Heart left ventricle (tissue), 13 donors: ENCODE data around the gene ENTPD1.

Experiments used
- CTCF ChIP-seq, 12 donors: fragments of 200-600 bp; sonication (generic) in 4 of 12; IDR thresholded peaks; one replicate each; pipeline versions ENCODE4 v1.5.0 to v1.8.0; 2018 to 2022; ENCODE audit warnings: antibody characterized with exemption in 12 of 12, mild to moderate bottlenecking in 5 of 12
- POLR2A ChIP-seq, 2 donors: fragments of 450-650 bp; IDR thresholded peaks; one replicate each; pipeline ENCODE4 v1.6.1; 2017; ENCODE audit warnings: antibody characterized with exemption in 2 of 2, mild to moderate bottlenecking in 2 of 2, moderate library complexity in 2 of 2
- donor health status: ischemic (EF 13 %, LVEDD 7.1; RV severe dilation, severe dysfunction).
- donor health status: DM: no; HTN: yes; CAD: no.
- donor health status: DM: no; HTN: no; CAD: no.
- donor health status: ischemic (EF 25% LVEDD 6.9; RV normal size, moderate dysfunction).
- donor health status: ischemic (EF 25% LVEDD 5.7; RV mildly dilated, moderate dysfunction).
- donor health status: ischemic (EF 35%, LVEDD 5.7; RV mildly dilated, moderate dysfunction).
- donor health status: nonischemic (EF 11% LVEDD 7.7; RV severe dilation, severe dysfunction).
- donor health status: DM: yes; HTN: yes; CAD: no.
- donor health status: PGD.
- donor health status: ischemic (EF 29% LVEDD 5.4; RV normal size, mild dysfunction).
- donor health status: nonischemic (EF 23%, LVEDD 6.1; RV moderate dilation, normal function).

GRCh38 chr10:95873651-95874050, 117.7 kb downstream of the ENTPD1 start:
- TF ChIP-seq CTCF (IDR thresholded peaks at IDR 0.05) (no peak), POLR2A (IDR thresholded peaks at IDR 0.05) (no peak)
